ENCODE measurements around the gene PLET1. TPM values are rescaled to one million over a fixed set of nuclear protein-coding genes. Genes with fewer than 3 reads are reported as not detected.

PLET1 gene
- total and polyA plus RNA-seq, 4 donors = not detected

DNA sequence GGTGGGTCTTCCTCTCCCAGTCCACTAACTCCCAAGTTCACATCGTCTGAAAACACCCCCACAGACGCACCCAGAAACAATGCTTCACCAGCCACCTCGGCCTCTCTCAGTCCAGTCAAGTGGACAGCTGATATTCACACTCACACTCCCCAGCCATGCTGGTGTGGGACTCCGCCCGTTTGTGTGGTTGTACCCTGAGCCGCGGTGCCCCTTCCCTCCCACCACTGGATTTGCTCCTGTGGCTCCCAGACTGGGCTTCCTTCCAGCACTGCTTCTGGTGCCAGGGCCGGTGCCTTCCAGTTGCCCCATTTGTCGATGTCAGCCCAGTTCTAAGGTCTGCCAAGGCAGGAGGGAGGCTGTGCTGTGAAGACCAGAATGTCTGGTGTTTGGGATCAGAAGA, 37.9 kb upstream of the PLET1 start:
- Histone ChIP-seq H3K4me1 (ENCODE audit: control insufficient read depth in 4 of 4, insufficient read depth in 4 of 4, low read length in 3 of 4) (peaks cover 0 to 7% (median 3%) of the 10 kb centered on the region in 4 donors), H3K4me3 (ENCODE audit: low read depth in 1 of 3, low read length in 3 of 3) (no peak overlapping the region), H3K27ac (ENCODE audit: low read depth in 1 of 2, low read length in 2 of 2) (no peak overlapping the region), H3K9ac (ENCODE audit: low read depth in 1 of 2, low read length in 2 of 2) (no peak overlapping the region), H3K36me3 (ENCODE audit: control insufficient read depth in 4 of 4, insufficient read depth in 3 of 4, low read depth in 1 of 4, low read length in 3 of 4) (no peaks in the 10 kb centered on the region), H3K9me3 (ENCODE audit: control insufficient read depth in 4 of 4, low read length in 3 of 4) (no peaks in the 10 kb centered on the region), H3K27me3 (ENCODE audit: control insufficient read depth in 4 of 4, insufficient read depth in 4 of 4, low read length in 3 of 4) (no peaks in the 10 kb centered on the region)
- WGBS = 58% methylated on average over 9 of the region's 9 CpGs
- TF ChIP-seq RAD21 (IDR thresholded peaks at IDR 0.05) = peak in 1 of 2 donors; percentile 29
- TF ChIP-seq RXRA (IDR thresholded peaks at IDR 0.05) = peak in 1 of 2 donors; percentile 38
- peak in 1 of 2 donors; percentile 41 for TF ChIP-seq HNF4A (conservative IDR thresholded peaks at IDR 0.05)
- TF ChIP-seq, protein P1, sequence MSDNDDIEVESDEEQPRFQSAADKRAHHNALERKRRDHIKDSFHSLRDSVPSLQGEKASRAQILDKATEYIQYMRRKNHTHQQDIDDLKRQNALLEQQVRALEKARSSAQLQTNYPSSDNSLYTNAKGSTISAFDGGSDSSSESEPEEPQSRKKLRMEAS (IDR thresholded peaks at IDR 0.05) = no peak
- DNase-seq (ENCODE audit: low spot score) = no peak

DNA sequence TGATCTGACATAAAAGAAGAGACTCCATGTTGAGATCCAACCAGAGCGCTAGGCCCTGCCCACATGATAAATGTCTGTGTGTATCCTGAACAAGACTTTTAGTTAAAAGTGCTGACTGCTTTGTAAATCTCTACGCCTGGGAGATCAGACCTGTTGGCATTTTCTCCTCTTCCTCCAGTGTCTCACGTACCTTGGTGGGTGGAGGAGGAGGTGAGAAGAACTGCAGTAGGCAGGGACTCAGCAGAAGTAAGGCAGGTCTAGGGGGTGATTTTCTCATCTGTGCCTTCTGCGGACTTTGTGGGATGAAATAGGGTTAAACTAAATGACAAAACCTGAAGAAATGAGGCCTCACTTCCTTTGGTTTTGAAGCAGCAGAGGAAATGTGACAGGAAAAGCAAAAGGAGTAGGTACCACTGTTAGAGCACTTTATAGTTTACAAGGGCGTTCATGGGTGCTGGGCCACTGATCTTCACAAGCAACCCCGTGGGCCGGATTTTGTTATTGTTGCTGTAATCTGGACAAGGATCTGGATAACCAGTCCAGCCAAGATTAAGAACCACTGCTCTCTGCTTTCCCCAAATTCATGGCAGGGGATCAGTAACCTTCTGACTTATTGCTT, 36.7 kb upstream of the PLET1 start:
- H3K27ac ChIP-seq (ENCODE audit: low read depth in 1 of 2, low read length in 2 of 2) = no peak overlapping the region
- 84% methylated on average over 7 of the region's 7 CpGs for WGBS
- H3K4me1 ChIP-seq (ENCODE audit: control insufficient read depth in 4 of 4, insufficient read depth in 4 of 4, low read length in 3 of 4) = peaks cover 0 to 7% (median 2%) of the 10 kb centered on the region in 4 donors
- H3K9ac ChIP-seq (ENCODE audit: low read depth in 1 of 2, low read length in 2 of 2) = no peak overlapping the region
- TF ChIP-seq, protein P2, sequence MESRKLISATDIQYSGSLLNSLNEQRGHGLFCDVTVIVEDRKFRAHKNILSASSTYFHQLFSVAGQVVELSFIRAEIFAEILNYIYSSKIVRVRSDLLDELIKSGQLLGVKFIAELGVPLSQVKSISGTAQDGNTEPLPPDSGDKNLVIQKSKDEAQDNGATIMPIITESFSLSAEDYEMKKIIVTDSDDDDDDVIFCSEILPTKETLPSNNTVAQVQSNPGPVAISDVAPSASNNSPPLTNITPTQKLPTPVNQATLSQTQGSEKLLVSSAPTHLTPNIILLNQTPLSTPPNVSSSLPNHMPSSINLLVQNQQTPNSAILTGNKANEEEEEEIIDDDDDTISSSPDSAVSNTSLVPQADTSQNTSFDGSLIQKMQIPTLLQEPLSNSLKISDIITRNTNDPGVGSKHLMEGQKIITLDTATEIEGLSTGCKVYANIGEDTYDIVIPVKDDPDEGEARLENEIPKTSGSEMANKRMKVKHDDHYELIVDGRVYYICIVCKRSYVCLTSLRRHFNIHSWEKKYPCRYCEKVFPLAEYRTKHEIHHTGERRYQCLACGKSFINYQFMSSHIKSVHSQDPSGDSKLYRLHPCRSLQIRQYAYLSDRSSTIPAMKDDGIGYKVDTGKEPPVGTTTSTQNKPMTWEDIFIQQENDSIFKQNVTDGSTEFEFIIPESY (IDR thresholded peaks at IDR 0.05) = no peak
- TF ChIP-seq SP1 (IDR thresholded peaks at IDR 0.05) (no peak), NR2F2 (IDR thresholded peaks at IDR 0.05) (no peak)
- TF ChIP-seq, protein P3, sequence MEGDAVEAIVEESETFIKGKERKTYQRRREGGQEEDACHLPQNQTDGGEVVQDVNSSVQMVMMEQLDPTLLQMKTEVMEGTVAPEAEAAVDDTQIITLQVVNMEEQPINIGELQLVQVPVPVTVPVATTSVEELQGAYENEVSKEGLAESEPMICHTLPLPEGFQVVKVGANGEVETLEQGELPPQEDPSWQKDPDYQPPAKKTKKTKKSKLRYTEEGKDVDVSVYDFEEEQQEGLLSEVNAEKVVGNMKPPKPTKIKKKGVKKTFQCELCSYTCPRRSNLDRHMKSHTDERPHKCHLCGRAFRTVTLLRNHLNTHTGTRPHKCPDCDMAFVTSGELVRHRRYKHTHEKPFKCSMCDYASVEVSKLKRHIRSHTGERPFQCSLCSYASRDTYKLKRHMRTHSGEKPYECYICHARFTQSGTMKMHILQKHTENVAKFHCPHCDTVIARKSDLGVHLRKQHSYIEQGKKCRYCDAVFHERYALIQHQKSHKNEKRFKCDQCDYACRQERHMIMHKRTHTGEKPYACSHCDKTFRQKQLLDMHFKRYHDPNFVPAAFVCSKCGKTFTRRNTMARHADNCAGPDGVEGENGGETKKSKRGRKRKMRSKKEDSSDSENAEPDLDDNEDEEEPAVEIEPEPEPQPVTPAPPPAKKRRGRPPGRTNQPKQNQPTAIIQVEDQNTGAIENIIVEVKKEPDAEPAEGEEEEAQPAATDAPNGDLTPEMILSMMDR (IDR thresholded peaks at IDR 0.05; ENCODE audit: low read depth, low read length, missing input control) = no peak
- TF ChIP-seq, protein P4, sequence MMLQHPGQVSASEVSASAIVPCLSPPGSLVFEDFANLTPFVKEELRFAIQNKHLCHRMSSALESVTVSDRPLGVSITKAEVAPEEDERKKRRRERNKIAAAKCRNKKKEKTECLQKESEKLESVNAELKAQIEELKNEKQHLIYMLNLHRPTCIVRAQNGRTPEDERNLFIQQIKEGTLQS (IDR thresholded peaks at IDR 0.05) = no peak
- no peak overlapping the region for H3K4me3 ChIP-seq (ENCODE audit: low read depth in 1 of 3, low read length in 3 of 3)
- no peaks in the 10 kb centered on the region for H3K36me3 ChIP-seq (ENCODE audit: control insufficient read depth in 4 of 4, insufficient read depth in 3 of 4, low read depth in 1 of 4, low read length in 3 of 4)
- no peaks in the 10 kb centered on the region for H3K9me3 ChIP-seq (ENCODE audit: control insufficient read depth in 4 of 4, low read length in 3 of 4)
- H3K27me3 ChIP-seq (ENCODE audit: control insufficient read depth in 4 of 4, insufficient read depth in 4 of 4, low read length in 3 of 4) = no peaks in the 10 kb centered on the region
- no peak for DNase-seq (ENCODE audit: low spot score)

DNA sequence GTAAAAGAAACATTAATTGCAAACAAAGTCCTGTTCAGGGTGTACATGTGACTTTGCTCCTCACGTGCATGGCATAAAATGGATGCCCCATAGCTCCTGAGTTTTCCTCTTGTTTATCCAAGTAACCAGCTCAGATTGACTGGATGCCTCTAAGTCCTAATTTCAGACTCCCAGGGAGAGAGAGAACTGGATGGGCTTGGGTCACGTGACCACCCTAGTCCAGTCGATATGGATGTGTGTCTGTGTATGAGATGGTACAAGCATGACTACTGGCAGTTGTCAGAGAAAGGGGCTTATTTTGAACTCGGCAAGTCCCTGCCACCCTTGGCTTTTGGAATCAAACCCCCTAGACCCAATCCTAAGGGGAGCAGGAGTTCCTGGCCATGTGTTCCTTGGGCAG, 35.4 kb upstream of the PLET1 start:
- WGBS = 95% methylated on average over 4 of the region's 4 CpGs
- no peak for DNase-seq (ENCODE audit: low spot score)
- no peak overlapping the region for H3K9ac ChIP-seq (ENCODE audit: low read depth in 1 of 2, low read length in 2 of 2)
- H3K27me3 ChIP-seq (ENCODE audit: control insufficient read depth in 4 of 4, insufficient read depth in 4 of 4, low read length in 3 of 4) = no peaks in the 10 kb centered on the region
- TF ChIP-seq NR2F2 (IDR thresholded peaks at IDR 0.05) (no peak), FOXA1 (IDR thresholded peaks at IDR 0.05) (no peak), RXRA (IDR thresholded peaks at IDR 0.05) (no peak), SP1 (IDR thresholded peaks at IDR 0.05) (no peak), HNF4A (conservative IDR thresholded peaks at IDR 0.05) (no peak), JUND (IDR thresholded peaks at IDR 0.05) (no peak), TAF1 (conservative IDR thresholded peaks at IDR 0.05) (no peak), EGR1 (IDR thresholded peaks at IDR 0.05; ENCODE audit: low read depth in 2 of 2) (no peak), YY1 (IDR thresholded peaks at IDR 0.05) (no peak), HNF4G (IDR thresholded peaks at IDR 0.05) (no peak)
- TF ChIP-seq, protein P4 (IDR thresholded peaks at IDR 0.05) = no peak
- TF ChIP-seq, protein P5, sequence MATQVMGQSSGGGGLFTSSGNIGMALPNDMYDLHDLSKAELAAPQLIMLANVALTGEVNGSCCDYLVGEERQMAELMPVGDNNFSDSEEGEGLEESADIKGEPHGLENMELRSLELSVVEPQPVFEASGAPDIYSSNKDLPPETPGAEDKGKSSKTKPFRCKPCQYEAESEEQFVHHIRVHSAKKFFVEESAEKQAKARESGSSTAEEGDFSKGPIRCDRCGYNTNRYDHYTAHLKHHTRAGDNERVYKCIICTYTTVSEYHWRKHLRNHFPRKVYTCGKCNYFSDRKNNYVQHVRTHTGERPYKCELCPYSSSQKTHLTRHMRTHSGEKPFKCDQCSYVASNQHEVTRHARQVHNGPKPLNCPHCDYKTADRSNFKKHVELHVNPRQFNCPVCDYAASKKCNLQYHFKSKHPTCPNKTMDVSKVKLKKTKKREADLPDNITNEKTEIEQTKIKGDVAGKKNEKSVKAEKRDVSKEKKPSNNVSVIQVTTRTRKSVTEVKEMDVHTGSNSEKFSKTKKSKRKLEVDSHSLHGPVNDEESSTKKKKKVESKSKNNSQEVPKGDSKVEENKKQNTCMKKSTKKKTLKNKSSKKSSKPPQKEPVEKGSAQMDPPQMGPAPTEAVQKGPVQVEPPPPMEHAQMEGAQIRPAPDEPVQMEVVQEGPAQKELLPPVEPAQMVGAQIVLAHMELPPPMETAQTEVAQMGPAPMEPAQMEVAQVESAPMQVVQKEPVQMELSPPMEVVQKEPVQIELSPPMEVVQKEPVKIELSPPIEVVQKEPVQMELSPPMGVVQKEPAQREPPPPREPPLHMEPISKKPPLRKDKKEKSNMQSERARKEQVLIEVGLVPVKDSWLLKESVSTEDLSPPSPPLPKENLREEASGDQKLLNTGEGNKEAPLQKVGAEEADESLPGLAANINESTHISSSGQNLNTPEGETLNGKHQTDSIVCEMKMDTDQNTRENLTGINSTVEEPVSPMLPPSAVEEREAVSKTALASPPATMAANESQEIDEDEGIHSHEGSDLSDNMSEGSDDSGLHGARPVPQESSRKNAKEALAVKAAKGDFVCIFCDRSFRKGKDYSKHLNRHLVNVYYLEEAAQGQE (IDR thresholded peaks at IDR 0.05) = no peak
- H3K27ac ChIP-seq (ENCODE audit: low read depth in 1 of 2, low read length in 2 of 2) = no peak overlapping the region
- H3K4me3 ChIP-seq (ENCODE audit: low read depth in 1 of 3, low read length in 3 of 3) = no peak overlapping the region
- H3K4me1 ChIP-seq (ENCODE audit: control insufficient read depth in 4 of 4, insufficient read depth in 4 of 4, low read length in 3 of 4) = peaks cover 0 to 7% (median 1%) of the 10 kb centered on the region in 4 donors
- no peaks in the 10 kb centered on the region for H3K9me3 ChIP-seq (ENCODE audit: control insufficient read depth in 4 of 4, low read length in 3 of 4)
- no peaks in the 10 kb centered on the region for H3K36me3 ChIP-seq (ENCODE audit: control insufficient read depth in 4 of 4, insufficient read depth in 3 of 4, low read depth in 1 of 4, low read length in 3 of 4)
